A673 (cell line): Measurements from ENCODE around the gene ATOH8. TPM values are rescaled to one million over a fixed set of nuclear protein-coding genes. Genes with fewer than 3 reads are reported as not detected.

ENCODE experiments used
- BruUV-seq: library from RNA; stranded (reverse); fragments of 400-500 nt; replicated peaks from 2 replicates; lab custom pipeline; 2021; lab: Mats Ljungman, UMichigan
- CTCF ChIA-PET: fragments of 300-600 bp; sonication (Branson Sonifier 250); formaldehyde crosslinking; loops from one replicate; lab custom pipeline; 2022; ENCODE audit warnings: antibody characterized with exemption; lab: Charles Lee
- POLR2A ChIA-PET: fragments of 300-600 bp; sonication (Branson Sonifier 250); formaldehyde crosslinking; loops from one replicate; lab custom pipeline; 2022; ENCODE audit warnings: antibody characterized with exemption; ENCODE audit not compliant: low non-redundant PET; lab: Charles Lee
- DNase-seq: peaks from one replicate; pipeline ENCODE4 v3.0.0-alpha.2; 2015; ENCODE audit warnings: low spot score
- H3K27ac ChIP-seq: fragments of 200-600 bp; sonication (generic); 2 replicates; pipeline ENCODE4 v1.5.1; 2016; ENCODE audit warnings: mixed run types, low read depth, mild to moderate bottlenecking, mixed read lengths, antibody characterized with exemption, low read length; ENCODE audit not compliant: poor library complexity, severe bottlenecking
- H3K27me3 ChIP-seq: fragments of 200-600 bp; sonication (generic); replicated peaks from 2 replicates; pipeline ENCODE4 v1.6.1; 2017; ENCODE audit warnings: mixed run types, low read depth, mild to moderate bottlenecking, mixed read lengths, antibody characterized with exemption, low read length; ENCODE audit not compliant: insufficient read depth, poor library complexity
- H3K36me3 ChIP-seq: fragments of 200-600 bp; sonication (generic); 2 replicates; pipeline ENCODE4 v1.6.1; 2016; ENCODE audit warnings: mixed run types, mild to moderate bottlenecking, mixed read lengths, antibody characterized with exemption, low read length; ENCODE audit not compliant: insufficient read depth, poor library complexity, severe bottlenecking
- H3K4me1 ChIP-seq: fragments of 200-600 bp; sonication (generic); 2 replicates; pipeline ENCODE4 v1.6.1; 2017; ENCODE audit warnings: mixed run types, mild to moderate bottlenecking, mixed read lengths, antibody characterized with exemption, low read length; ENCODE audit not compliant: insufficient read depth, poor library complexity, severe bottlenecking
- H3K4me3 ChIP-seq: fragments of 200-600 bp; sonication (generic); 2 replicates; pipeline ENCODE4 v1.5.1; 2016; ENCODE audit warnings: low read depth, mixed run types, mild to moderate bottlenecking, mixed read lengths, low read length; ENCODE audit not compliant: poor library complexity, severe bottlenecking
- H3K9me3 ChIP-seq: fragments of 200-600 bp; sonication (generic); 2 replicates; pipeline ENCODE4 v1.6.1; 2016; ENCODE audit warnings: mixed run types, low read depth, mild to moderate bottlenecking, mixed read lengths, antibody characterized with exemption, low read length; ENCODE audit not compliant: poor library complexity, severe bottlenecking
- CTCF ChIP-seq: fragments of 300-800, 200-600 bp; sonication (generic); conservative IDR thresholded peaks from 2 replicates; pipeline ENCODE4 v1.5.1; 2017; ENCODE audit warnings: low read depth, mild to moderate bottlenecking, antibody characterized with exemption, low read length, moderate library complexity, mixed read lengths
- EZH2 ChIP-seq: fragments of 200-600 bp; sonication (generic); IDR thresholded peaks from 2 replicates; pipeline ENCODE4 v1.6.1; 2017; ENCODE audit warnings: borderline replicate concordance, low read depth, mild to moderate bottlenecking, mixed read lengths, antibody characterized with exemption, low read length; ENCODE audit not compliant: poor library complexity, severe bottlenecking
- intact Hi-C: fragments of 100-400 bp; cut with micrococcal nuclease; formaldehyde crosslinking; loops from one replicate; pipeline ENCODE4 v1.10.0; 2022; ENCODE audit not compliant: unreplicated experiment
- total RNA-seq: library from RNA; stranded (reverse); gene quantifications from 2 replicates; pipeline ENCODE4 v1.2.3, GENCODE V29; 2021

ATOH8 gene
- total RNA-seq, 1 experiment from 2014 or later, result 4.6 TPM

DNA sequence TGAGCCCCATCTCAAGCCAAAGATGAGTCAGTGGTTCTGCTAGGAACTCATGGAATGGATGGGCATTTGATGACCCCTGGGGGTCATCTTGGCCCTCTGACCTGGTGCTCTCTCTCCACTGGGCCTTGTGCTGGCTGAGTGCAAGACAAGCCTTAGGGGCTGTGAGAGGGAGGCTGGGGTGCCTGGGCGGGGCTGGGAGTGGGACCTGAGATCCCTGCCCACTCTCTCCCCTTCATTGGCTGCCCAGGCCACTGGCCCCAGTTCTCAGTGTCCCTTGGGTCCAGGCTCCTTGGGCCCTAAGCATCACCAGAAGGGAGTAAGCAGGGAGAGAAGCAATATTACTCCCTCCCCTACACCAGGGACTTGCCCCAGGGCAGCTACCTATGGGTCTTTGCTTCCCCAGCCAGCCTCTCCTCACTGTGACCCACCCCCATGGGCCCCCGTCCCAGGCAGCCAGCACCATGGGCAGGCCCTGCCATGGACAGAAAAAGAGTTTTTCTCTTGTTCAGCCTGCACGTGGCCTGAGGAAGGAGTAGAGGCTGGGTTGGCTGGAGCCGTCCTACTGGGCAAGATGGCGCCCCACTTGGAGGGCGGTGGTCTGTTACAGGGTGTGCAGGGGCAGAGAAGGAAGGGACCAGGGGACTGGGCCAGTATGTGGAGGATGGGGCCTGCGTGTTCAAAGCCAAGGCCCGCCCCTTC, 33.6 kb downstream of the ATOH8 start:
- no peak for DNase-seq
- intact Hi-C loops, result no loop called here
- CTCF ChIA-PET, result no interaction called here
- H3K36me3 ChIP-seq, result no peaks in the 10 kb centered on the region
- H3K4me3 ChIP-seq, result no peak overlapping the region
- no peak for TF ChIP-seq EZH2
- TF ChIP-seq CTCF, result no peak
- H3K9me3 ChIP-seq, result no peaks in the 10 kb centered on the region
- H3K4me1 ChIP-seq, result peaks cover 1% of the 10 kb centered on the region
- POLR2A ChIA-PET, result no interaction called here
- BruUV-seq, result no TSS peak
- no peaks in the 10 kb centered on the region for H3K27me3 ChIP-seq
- no peak overlapping the region for H3K27ac ChIP-seq

- no peaks in the 10 kb centered on the region for H3K36me3 ChIP-seq
- no peak for DNase-seq
- no peak overlapping the region for H3K27ac ChIP-seq
- no peaks in the 10 kb centered on the region for H3K9me3 ChIP-seq
- peaks cover 6% of the 10 kb centered on the region for H3K4me1 ChIP-seq
- POLR2A ChIA-PET, result no interaction called here
- BruUV-seq, result no TSS peak
- no peaks in the 10 kb centered on the region for H3K27me3 ChIP-seq
- H3K4me3 ChIP-seq, result no peak overlapping the region
- TF ChIP-seq EZH2, result no peak
- no peak for TF ChIP-seq CTCF
- CTCF ChIA-PET, result no interaction called here
- intact Hi-C loops, result no loop called here
Measured at GRCh38 chr2:85787981-85788340, 34.2 kb downstream of the ATOH8 start.

DNA sequence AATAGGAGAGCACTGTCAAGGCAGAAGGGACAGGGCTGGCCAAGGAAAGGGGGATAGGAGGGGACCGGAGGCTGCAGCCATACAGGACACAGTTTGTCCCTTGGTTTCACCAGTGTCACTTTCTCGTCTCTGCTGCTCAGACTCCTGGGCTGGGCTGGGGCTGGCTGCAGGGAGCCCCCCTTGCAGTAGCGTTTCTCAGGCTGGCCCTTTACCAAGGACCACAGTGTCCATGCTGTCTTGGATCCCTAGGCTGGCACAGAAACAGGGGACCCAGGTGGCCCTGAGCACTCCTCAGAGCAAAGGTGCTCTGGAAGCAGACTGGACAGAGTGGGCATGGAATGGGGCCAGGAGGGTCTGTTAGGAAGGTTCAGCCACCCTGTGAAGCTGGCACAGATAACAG, 34.8 kb downstream of the ATOH8 start:
- intact Hi-C loops, result no loop called here
- DNase-seq, result no peak
- no peaks in the 10 kb centered on the region for H3K27me3 ChIP-seq
- H3K9me3 ChIP-seq, result no peaks in the 10 kb centered on the region
- POLR2A ChIA-PET, result no interaction called here
- no peak for TF ChIP-seq EZH2
- no peak for TF ChIP-seq CTCF
- no peak overlapping the region for H3K4me3 ChIP-seq
- peaks cover 8% of the 10 kb centered on the region for H3K4me1 ChIP-seq
- no peaks in the 10 kb centered on the region for H3K36me3 ChIP-seq
- H3K27ac ChIP-seq, result no peak overlapping the region
- CTCF ChIA-PET, result no interaction called here
- no TSS peak for BruUV-seq
